GM19452 (cell line): ENCODE results near the gene TMEM247.
A peak's percentile ranks its signal among the peaks of the same experiment; 100 is the strongest.
"Not testable (repeated sequence)": the region's sequence is repeated elsewhere in the genome, so short reads cannot be mapped to it uniquely, and the experiment has no call there.

ENCODE experiments used
- ATAC-seq: cut with Tn5 transposase; IDR thresholded peaks from one replicate; pipeline ENCODE4 v1.9.1; 2021; ENCODE audit not compliant: unreplicated experiment

Gene TMEM247

DNA sequence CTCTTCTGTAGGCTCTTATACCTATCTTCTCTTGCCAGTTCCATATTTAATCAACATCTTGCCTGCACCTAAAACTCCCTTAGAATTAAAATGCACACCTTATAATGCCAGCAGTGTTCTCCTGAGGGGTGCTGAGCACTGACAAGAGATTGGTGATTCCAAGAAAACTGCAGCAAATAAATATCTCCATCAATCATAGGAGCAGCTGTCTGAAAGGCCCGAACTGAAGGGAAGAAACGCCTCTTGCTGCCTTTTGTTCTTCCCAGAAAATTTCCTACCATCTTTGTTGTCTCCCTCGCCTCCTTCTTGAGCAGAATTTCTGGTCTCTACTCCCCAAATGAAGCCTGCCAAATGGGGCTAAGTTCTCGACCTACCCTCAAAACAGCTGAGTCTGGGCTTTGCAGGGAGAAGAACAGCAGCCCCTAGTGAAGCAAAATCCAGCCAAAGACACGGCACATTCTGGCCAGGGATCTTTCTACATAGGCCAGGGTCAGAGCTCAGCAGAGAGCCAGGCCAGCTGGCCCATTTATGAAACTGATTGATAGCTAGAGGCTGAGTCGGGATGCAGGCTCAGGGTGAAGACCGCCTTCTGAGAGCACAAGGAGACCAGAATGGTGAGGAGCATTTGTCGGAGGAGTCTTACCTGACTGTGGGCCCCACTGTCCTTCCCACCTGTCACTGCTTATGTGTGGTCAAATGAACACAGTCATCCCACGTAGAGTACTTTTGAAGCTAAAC lies 20.4 kb upstream of the TMEM247 start:
- ATAC-seq, result no peak

- ATAC-seq, result no peak
Measured at GRCh38 chr2:46459694-46460093, 19.7 kb upstream of the TMEM247 start.

DNA sequence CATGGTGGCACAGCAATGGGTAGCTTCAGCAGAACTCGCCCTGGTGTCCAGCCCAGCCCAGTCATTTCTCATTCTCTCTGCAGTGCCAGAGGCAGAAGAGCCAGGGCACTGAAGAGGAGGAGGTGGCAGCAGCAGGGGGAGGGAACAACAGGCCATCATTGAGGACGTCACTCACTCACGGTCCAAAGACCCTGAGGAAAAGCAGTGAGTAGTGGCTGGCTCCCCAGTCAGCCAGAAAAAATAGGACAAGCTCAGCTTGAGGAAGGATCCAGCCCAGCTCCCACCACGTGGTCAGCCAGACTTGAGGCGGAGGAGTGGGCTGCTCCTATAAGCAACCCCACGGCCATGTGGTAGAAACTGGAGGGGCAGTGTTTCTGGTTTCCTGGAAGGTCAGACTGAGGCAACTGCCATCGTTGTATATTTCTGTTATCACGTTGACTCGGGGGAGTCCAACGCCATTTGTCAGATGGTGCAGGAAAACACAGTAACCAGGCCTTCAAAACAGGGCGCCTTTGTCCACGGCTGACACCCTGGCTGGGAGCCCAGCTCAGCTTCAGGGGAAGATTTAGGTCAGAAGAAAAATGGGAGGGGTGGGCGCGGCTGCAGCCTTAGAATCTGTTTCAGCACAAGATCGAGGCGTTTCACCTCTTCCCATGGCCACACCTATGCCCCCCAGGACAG lies 19.0 kb upstream of the TMEM247 start:
- no peak for ATAC-seq

DNA sequence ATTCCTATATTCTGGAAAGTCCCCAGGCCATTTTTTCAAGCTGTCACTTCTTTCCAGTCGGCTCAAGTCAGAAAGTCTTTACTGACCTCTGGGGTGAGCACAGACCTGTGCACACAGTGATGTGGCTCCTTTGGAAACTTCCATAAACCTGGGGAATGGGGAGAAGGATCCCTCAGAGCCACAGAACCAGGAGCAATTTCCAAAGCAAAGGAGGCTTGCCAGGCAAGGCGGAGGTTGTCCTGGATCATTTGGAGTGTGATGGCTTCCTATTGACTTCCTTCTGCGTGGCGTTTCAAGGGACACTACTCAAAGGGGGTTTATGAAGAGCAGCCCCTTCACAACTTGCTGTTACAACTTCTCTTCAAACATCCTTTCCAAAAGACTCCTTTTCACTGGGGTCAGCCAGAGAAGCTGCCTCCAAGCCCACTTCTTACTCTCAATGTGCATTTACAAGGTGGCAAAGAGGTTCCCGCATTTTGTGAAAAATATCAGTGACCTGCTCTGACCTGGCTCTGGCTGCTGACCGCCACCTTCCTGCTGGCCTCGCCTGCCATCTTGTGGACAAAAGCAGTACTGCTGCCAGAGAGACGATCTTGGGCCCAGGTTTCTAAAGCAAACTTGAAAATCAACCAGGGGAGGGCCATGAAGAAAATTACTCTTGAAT lies 18.2 kb upstream of the TMEM247 start:
- peak; percentile 37 for ATAC-seq

GRCh38 chr2:46461709-46462171 lies 17.6 kb upstream of the TMEM247 start:
- peak; percentile 40 for ATAC-seq

GRCh38 chr2:46462936-46463335 lies 16.4 kb upstream of the TMEM247 start:
- no peak for ATAC-seq

GRCh38 chr2:46469116-46469515 lies 10.2 kb upstream of the TMEM247 start:
- no peak for ATAC-seq

DNA sequence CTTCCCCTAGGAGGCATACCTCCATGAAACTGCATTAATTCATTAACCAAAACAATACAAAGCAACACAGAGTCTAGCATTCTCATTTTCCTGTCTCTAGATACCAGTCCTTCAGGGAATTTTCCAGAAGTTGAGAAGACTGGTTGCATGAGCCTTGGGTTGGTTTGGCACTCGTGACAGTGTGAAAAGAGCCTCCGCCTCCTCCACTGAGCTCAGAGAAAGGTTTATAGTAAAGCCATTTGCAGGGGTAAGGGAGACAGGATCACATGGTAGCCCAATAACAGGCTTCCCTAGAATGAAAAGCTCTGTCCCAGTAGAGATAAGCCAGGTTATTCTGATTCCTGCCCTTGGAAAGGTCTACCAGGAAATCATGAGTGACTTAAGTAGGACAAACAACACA lies 9.7 kb upstream of the TMEM247 start:
- no peak for ATAC-seq

DNA sequence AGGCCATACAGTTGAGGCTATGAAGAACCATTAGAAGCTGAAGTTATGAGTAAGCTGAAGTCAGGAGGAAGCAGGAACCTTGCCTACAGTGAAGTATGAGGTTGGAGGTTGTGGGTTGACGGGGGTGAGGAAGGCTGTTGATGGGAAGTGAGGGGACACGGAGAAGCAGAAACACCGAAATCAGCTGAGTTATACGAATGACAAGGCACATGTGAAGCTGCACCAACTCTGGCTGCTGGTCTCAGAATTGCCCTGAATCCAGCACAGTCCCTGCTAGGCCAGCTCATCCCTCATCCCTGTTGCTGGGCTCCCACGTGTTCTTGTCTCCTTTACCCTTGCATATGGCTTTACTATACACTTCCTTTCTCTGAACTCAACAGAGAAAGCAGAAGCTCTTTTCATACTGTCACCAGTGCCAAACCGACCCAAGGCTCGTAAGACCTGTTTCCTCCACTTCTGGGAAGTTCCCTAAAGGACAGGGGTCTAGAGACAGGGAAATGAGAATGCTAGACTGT lies 9.2 kb upstream of the TMEM247 start:
- no peak for ATAC-seq

DNA sequence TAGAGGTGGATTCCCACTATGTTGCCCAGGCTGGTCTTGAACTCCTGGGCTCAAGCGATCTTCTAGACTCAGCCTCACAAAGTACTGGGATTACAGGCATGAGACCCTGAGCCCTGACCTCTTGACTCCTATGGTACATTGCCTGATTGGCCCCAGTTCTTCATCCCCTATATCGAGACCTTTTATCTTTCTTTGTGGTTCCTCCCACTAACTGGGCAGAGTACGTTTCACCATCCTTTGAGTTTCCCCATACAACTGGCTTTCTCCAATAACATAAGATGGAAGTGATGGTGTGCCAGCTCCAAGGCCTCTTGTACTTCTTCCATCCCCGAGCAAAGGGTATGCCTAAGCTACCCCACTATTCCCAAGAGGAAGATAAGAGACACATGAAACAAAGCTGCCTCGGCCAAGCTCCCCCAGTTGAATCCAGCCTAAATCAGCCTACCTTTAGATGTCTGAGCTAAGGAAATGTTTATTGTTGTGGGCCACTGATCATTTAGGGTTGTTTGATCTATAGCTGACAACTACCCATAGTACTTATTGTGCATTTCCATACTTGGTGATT lies 8.3 kb upstream of the TMEM247 start:
- no peak for ATAC-seq

- no peak for ATAC-seq
Measured at GRCh38 chr2:46471697-46472096, 7.7 kb upstream of the TMEM247 start.

DNA sequence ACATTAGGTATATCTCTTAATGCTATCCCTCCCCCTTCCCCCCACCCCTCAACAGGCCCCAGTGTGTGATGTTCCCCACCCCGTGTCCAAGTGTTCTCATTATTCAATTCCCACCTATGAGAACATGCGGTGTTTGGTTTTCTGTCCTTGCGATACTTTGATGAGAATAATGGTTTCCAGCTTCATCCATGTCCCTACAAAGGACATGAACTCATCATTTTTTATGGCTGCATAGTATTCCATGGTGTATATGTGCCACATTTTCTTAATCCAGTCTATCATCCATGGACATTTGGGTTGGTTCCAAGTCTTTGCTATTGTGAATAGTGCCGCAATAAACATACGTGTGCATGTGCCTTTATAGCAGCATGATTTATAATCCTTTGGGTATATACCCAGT lies 7.2 kb upstream of the TMEM247 start:
- not testable (repeated sequence) for ATAC-seq

DNA sequence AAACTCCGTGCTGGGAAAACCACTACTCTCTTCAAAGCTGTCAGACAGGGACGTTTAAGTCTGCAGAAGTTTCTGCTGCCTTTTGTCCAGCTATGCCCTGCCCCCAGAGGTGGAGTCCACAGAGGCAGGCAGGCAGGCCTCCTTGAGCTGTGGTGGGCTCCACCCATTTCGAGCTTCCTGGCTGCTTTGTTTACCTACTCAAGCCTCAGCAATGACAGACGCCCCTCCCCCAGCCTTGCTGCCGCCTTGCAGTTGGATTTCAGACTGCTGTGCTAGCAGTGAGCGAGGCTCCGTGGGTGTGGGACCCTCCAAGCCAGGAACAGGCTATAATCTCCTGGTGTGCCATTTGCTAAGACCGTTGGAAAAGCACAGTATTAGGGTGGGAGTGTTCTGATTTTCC lies 1.9 kb upstream of the TMEM247 start:
- not testable (repeated sequence) for ATAC-seq

DNA sequence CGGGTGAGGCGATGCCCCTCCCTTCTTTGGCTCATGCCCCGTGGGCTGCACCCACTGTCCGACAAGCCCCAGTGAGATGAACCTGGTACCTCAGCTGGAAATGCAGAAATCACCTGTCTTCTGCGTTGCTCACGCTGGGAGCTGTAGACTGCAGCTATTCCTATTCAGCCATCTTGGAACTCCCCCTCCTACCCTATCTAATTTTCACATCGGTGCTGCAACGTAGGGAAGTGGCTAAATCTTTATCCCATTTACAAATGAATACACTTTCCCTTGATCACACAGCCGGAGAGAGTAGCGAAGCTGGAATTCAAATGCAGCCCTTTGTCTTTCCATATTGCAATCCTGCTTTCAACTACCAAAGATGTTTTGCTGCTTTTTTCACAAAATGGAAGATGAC lies 1.4 kb upstream of the TMEM247 start:
- ATAC-seq, result no peak

DNA sequence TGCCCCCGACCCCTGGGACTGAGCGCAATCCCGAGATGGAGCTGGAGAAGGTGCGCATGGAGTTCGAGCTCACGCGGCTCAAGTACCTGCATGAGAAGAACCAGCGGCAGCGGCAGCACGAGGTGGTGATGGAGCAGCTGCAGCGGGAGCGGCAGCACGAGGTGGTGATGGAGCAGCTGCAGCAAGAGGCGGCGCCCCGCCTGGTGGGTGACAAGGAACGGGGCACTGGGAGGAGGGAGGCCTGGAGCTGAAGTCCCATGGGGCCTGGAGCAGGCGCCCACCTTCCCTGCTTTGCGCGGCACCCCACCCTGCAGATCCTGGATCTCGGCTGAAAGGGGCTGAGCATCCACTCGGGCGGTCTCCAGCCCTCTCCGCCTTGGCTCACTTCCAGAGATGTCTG lies 1.2 kb downstream of the TMEM247 start:
- ATAC-seq, result no peak

- ATAC-seq, result no peak
Measured at GRCh38 chr2:46481198-46482193, 2.1 kb downstream of the TMEM247 start.

GRCh38 chr2:46482490-46482889 lies 3.1 kb downstream of the TMEM247 start:
- no peak for ATAC-seq

GRCh38 chr2:46485002-46485401 lies 5.6 kb downstream of the TMEM247 start:
- ATAC-seq, result no peak

GRCh38 chr2:46486436-46486835 lies 7.1 kb downstream of the TMEM247 start:
- no peak for ATAC-seq

DNA sequence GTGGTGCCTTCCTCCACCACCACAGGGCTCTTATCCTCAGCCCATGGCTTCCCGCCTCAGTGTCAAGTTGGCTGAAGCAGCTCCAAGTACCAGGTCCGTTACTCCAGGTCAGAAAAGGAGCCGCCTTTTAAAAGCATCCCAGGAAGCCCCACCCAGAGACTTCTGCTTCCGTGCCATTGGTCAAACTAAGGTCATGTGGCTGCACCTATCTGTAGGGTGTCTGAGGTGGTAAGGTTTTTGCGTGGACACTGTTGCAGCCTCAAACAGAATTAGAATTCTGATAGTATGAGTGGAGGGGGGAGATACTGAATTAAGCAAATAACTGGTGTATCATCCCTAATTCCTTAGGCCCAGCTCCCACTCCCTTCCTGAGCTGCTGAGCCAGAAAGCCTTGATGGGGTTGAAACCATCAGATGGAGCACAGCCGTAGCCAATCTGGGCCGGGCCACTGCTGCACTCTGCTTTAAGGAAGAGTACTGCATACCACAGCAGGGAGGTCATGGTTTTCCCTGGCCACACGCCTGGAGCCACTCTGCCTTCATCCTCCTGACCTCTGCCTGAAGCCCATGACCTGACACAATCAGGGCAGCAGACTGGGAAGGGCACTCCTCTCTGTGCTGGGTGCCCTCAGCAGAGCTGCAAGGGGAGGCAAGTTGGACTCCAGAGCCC lies 8.4 kb downstream of the TMEM247 start:
- no peak for ATAC-seq
